PC-3 (cell line): ENCODE results near the gene EFCAB12.

Experiments used
- EZH2 ChIP-seq: fragments of 300-600 bp; sonication (generic); IDR thresholded peaks from one replicate; pipeline ENCODE4 v1.6.1; 2017; ENCODE audit warnings: antibody characterized with exemption, mild to moderate bottlenecking, low read length; ENCODE audit not compliant: unreplicated experiment
- TF ChIP-seq, protein P1 (sequence below): fragments of 300-600 bp; sonication (generic); conservative IDR thresholded peaks from 2 replicates; pipeline ENCODE4 v1.5.1; 2017; ENCODE audit warnings: antibody characterized with exemption, low read depth, mild to moderate bottlenecking, low read length

- TF ChIP-seq, protein P1, sequence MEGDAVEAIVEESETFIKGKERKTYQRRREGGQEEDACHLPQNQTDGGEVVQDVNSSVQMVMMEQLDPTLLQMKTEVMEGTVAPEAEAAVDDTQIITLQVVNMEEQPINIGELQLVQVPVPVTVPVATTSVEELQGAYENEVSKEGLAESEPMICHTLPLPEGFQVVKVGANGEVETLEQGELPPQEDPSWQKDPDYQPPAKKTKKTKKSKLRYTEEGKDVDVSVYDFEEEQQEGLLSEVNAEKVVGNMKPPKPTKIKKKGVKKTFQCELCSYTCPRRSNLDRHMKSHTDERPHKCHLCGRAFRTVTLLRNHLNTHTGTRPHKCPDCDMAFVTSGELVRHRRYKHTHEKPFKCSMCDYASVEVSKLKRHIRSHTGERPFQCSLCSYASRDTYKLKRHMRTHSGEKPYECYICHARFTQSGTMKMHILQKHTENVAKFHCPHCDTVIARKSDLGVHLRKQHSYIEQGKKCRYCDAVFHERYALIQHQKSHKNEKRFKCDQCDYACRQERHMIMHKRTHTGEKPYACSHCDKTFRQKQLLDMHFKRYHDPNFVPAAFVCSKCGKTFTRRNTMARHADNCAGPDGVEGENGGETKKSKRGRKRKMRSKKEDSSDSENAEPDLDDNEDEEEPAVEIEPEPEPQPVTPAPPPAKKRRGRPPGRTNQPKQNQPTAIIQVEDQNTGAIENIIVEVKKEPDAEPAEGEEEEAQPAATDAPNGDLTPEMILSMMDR = no peak
- TF ChIP-seq EZH2 = no peak
Measured at GRCh38 chr3:129433565-129433964, 5.1 kb upstream of the EFCAB12 start.
